IPS-18a (cell line): ENCODE data around the gene MKX.

ENCODE experiments used
- H3K27ac ChIP-seq: one replicate; pipeline ENCODE4 v1.5.1; 2013; ENCODE audit warnings: low read length
- H3K27me3 ChIP-seq: one replicate; pipeline ENCODE4 v1.6.1; 2013; ENCODE audit warnings: mild to moderate bottlenecking, low read length; ENCODE audit not compliant: control insufficient read depth, insufficient read depth
- H3K36me3 ChIP-seq: one replicate; pipeline ENCODE4 v1.6.1; 2013; ENCODE audit warnings: low read depth, low read length; ENCODE audit not compliant: control insufficient read depth
- H3K4me1 ChIP-seq: one replicate; pipeline ENCODE4 v1.6.1; 2013; ENCODE audit warnings: low read depth, low read length; ENCODE audit not compliant: control insufficient read depth
- H3K4me3 ChIP-seq: one replicate; pipeline ENCODE4 v1.5.1; 2013; ENCODE audit warnings: low read length
- H3K9ac ChIP-seq: one replicate; pipeline ENCODE4 v1.6.1; 2013; ENCODE audit warnings: mild to moderate bottlenecking, low read length, moderate library complexity
- H3K9me3 ChIP-seq: one replicate; pipeline ENCODE4 v1.6.1; 2013; ENCODE audit warnings: low read depth, low read length; ENCODE audit not compliant: control insufficient read depth

The MKX gene

DNA sequence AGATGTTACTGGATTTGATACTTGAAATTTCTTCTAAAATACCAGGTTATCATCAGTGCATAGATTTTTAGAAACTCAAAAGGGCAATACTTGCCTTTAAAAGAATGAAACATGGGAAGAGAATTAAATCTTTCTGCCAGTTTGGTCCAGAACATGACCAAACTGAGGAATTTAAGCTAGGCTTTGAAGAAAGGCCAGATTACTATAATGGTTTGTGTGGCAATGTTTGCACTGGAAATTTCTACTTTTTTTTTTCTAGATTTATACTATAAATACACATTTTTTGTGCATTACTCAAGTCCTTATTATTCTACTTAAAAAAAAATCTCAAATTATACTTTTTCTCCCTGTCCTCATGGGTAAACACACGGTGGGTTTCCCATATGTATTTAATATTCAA lies 9.2 kb downstream of the MKX start:
- no peak overlapping the region for H3K4me3 ChIP-seq
- no peaks in the 10 kb centered on the region for H3K4me1 ChIP-seq
- H3K36me3 ChIP-seq: no peaks in the 10 kb centered on the region
- no peaks in the 10 kb centered on the region for H3K9me3 ChIP-seq
- peaks cover 20% of the 10 kb centered on the region for H3K27me3 ChIP-seq
- no peak overlapping the region for H3K9ac ChIP-seq
- no peak overlapping the region for H3K27ac ChIP-seq

DNA sequence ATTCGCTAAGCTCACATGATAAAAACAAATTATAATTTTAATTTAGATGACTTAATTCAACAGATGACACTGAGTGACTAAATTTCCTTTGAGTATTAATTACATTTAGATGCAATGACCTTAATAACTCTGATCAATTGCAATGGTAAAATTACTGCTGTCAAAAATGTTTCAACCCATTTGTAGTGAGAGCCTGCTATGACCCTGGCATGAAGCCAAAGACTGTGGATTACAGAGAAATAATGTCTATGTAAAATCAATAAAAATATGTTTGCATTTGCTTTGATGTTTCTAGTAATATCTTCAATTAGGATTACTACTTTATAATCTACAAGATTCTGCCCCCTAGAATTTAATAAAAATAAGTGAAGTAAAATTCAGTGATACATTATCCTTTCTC lies 15.6 kb downstream of the MKX start:
- H3K9ac ChIP-seq: no peak overlapping the region
- no peaks in the 10 kb centered on the region for H3K36me3 ChIP-seq
- H3K9me3 ChIP-seq: no peaks in the 10 kb centered on the region
- H3K27ac ChIP-seq: no peak overlapping the region
- peaks cover 3% of the 10 kb centered on the region for H3K4me1 ChIP-seq
- H3K27me3 ChIP-seq: no peaks in the 10 kb centered on the region
- H3K4me3 ChIP-seq: no peak overlapping the region

DNA sequence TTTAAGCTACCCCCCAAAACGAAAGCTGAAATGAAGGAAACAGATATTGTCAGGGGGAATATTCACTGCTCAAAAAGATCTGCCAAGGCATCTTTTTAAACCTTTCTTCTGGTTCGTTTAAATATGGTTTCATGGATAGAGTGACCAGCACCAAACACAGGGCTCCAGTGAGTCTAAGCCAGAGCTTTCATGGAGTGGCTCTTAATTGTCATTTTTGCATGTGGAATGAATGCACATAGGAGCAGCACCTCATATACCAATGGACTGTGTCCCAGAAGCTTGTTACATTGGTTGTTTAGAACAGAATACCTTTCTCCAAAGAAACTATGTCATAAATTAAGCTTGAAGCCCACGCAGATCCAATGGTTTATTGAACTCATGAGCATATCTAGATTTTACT lies 17.3 kb downstream of the MKX start:
- Histone ChIP-seq H3K4me1 (peaks cover 3% of the 10 kb centered on the region), H3K27ac (no peak overlapping the region), H3K36me3 (no peaks in the 10 kb centered on the region), H3K9ac (no peak overlapping the region), H3K4me3 (no peak overlapping the region), H3K9me3 (no peaks in the 10 kb centered on the region), H3K27me3 (no peaks in the 10 kb centered on the region)

GRCh38 chr10:27724287-27724686 lies 21.3 kb downstream of the MKX start:
- Histone ChIP-seq H3K9ac (no peak overlapping the region), H3K36me3 (no peaks in the 10 kb centered on the region)

DNA sequence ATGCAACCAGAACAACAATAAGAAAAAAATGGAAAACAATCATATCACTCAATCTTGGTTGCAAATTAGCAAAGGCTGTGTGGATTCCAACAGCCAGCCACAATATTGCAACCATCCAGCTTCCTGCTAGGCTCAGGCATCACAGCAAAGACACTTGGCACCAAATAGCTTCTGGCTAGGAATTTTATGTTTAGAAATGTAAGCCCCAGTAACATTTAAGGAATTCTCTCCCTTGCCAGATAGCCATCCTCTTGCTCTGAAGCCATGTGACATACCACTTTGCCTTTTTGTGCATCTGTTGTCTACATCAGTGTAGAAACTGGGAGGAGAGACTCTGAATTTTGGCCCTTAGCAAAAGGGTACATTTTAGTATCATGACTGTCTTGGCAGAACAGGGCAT lies 22.2 kb downstream of the MKX start:
- Histone ChIP-seq H3K4me3 (no peak overlapping the region), H3K9ac (no peak overlapping the region), H3K27me3 (no peaks in the 10 kb centered on the region), H3K9me3 (no peaks in the 10 kb centered on the region), H3K4me1 (peaks cover 3% of the 10 kb centered on the region), H3K36me3 (no peaks in the 10 kb centered on the region), H3K27ac (no peak overlapping the region)

More at GRCh38 chr10:27724287-27724686, 21.3 kb downstream of the MKX start:
- Histone ChIP-seq H3K4me3 (no peak overlapping the region), H3K4me1 (peaks cover 3% of the 10 kb centered on the region), H3K27ac (no peak overlapping the region), H3K27me3 (no peaks in the 10 kb centered on the region), H3K9me3 (no peaks in the 10 kb centered on the region)

DNA sequence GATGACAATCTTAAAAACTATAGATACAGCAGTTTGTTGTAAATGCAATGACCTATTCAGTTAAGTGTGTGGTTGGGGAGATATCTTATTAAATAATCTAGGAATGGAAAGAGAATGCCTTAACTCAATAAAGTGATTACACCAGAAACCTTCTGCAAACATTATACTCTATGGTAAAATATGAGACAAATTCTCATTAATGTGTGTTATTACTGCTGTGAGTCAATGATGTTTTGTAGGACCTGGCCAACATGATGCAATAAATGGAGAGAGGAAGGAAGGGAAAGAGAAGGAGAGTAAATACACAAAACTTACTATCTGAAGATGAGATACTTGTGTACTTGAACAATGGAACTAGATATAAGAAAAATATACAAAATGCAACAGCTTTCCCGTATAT lies 25.1 kb downstream of the MKX start:
- Histone ChIP-seq H3K4me3 (no peak overlapping the region), H3K9me3 (no peaks in the 10 kb centered on the region), H3K4me1 (no peaks in the 10 kb centered on the region), H3K9ac (no peak overlapping the region), H3K27me3 (no peaks in the 10 kb centered on the region), H3K27ac (no peak overlapping the region), H3K36me3 (no peaks in the 10 kb centered on the region)

DNA sequence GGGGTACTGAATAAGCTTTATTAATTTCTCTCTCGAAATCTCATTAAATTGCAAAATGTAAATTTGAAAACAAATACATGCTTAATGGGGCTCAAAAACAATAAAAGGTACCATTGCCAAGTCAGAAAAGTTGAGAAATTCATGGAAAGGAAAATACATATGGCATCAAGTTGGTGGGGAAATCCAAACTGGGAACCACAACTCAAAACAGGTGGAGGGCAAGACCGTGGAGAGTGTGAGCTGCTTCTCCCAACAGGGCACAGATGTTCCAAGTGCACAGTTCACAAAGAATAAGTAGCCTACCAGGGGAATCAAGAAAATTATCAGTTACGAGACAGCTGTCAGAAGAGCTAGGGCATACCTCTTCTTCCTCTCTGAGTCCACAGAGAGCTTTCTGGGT lies 26.6 kb downstream of the MKX start:
- H3K27ac ChIP-seq: no peak overlapping the region
- H3K4me1 ChIP-seq: no peaks in the 10 kb centered on the region
- no peaks in the 10 kb centered on the region for H3K27me3 ChIP-seq
- H3K9me3 ChIP-seq: no peaks in the 10 kb centered on the region
- H3K9ac ChIP-seq: no peak overlapping the region
- no peak overlapping the region for H3K4me3 ChIP-seq
- H3K36me3 ChIP-seq: no peaks in the 10 kb centered on the region

- no peak overlapping the region for H3K4me3 ChIP-seq
Measured at GRCh38 chr10:27717861-27718260, 27.8 kb downstream of the MKX start.

DNA sequence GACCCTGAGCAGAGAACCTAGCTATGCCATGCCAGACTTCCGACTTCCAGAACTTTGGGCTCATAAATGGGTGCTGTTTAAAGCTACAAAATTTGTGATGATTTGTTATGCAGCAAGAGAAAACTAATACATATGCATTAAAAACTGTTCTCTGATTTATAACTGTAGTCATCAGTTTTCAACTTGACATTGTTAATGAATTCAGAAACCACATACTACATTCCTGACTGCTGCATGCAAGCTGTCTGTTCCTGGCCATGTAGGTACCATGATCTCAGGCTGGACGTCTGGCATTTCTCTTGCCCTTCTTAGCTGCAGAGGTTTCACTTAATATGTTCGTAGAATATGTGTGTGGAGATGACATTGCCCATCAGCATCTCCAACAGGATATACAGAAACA lies 28.4 kb downstream of the MKX start:
- Histone ChIP-seq H3K36me3 (no peaks in the 10 kb centered on the region), H3K4me1 (no peaks in the 10 kb centered on the region), H3K27ac (no peak overlapping the region), H3K27me3 (no peaks in the 10 kb centered on the region), H3K4me3 (no peak overlapping the region), H3K9ac (no peak overlapping the region), H3K9me3 (no peaks in the 10 kb centered on the region)

More at GRCh38 chr10:27717861-27718260, 27.8 kb downstream of the MKX start:
- H3K4me1 ChIP-seq: no peaks in the 10 kb centered on the region
- no peaks in the 10 kb centered on the region for H3K9me3 ChIP-seq
- no peak overlapping the region for H3K27ac ChIP-seq
- no peak overlapping the region for H3K9ac ChIP-seq
- H3K27me3 ChIP-seq: no peaks in the 10 kb centered on the region
- no peaks in the 10 kb centered on the region for H3K36me3 ChIP-seq

DNA sequence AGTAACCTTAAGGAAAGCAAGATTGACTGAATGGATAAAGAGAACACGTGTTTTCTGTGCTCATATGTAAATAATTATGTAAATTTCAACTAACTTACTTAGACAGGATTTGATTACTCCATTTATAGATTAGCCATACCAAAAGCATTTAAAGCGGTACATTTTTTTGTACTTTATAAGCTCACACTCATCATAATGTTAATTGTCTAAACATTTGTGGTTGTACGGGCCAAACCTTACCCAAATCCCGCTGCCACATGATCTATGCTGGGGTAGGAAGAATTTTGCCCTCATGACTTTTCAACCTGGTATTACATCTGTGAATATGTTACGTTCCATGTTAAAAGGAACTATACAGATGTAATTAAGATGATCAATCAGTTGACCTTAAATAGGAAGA lies 29.1 kb downstream of the MKX start:
- Histone ChIP-seq H3K9ac (no peak overlapping the region), H3K4me3 (no peak overlapping the region), H3K9me3 (no peaks in the 10 kb centered on the region), H3K27me3 (no peaks in the 10 kb centered on the region), H3K36me3 (no peaks in the 10 kb centered on the region), H3K27ac (no peak overlapping the region), H3K4me1 (no peaks in the 10 kb centered on the region)

GRCh38 chr10:27715505-27715904 lies 30.1 kb downstream of the MKX start:
- Histone ChIP-seq H3K4me3 (no peak overlapping the region), H3K27me3 (no peaks in the 10 kb centered on the region), H3K9me3 (no peaks in the 10 kb centered on the region), H3K4me1 (no peaks in the 10 kb centered on the region), H3K27ac (no peak overlapping the region), H3K9ac (no peak overlapping the region), H3K36me3 (no peaks in the 10 kb centered on the region)

GRCh38 chr10:27714349-27714748 lies 31.3 kb downstream of the MKX start:
- Histone ChIP-seq H3K9ac (no peak overlapping the region), H3K4me3 (no peak overlapping the region), H3K27ac (no peak overlapping the region)

More at GRCh38 chr10:27714349-27714748, 31.3 kb downstream of the MKX start:
- no peaks in the 10 kb centered on the region for H3K4me1 ChIP-seq
- H3K9me3 ChIP-seq: no peaks in the 10 kb centered on the region
- no peaks in the 10 kb centered on the region for H3K27me3 ChIP-seq
- no peaks in the 10 kb centered on the region for H3K36me3 ChIP-seq
